Panc1 (cell line): ENCODE data around the gene C19orf38. TPM values are rescaled to one million over a fixed set of nuclear protein-coding genes. Genes with fewer than 3 reads are reported as not detected.

Source experiments
- ATAC-seq: fragments of 200-7000 bp; cut with Tn5 transposase; 2 replicates; pipeline ENCODE4 v1.9.1; 2020; ENCODE audit warnings: mild to moderate bottlenecking, moderate library complexity
- BruUV-seq: library from RNA; stranded (reverse); fragments of 400-500 nt; replicated peaks from 2 replicates; lab custom pipeline; 2021; lab: Mats Ljungman, UMichigan
- CTCF ChIA-PET: fragments of 300-600 bp; sonication (Branson Sonifier 250); formaldehyde crosslinking; loops from one replicate; lab custom pipeline; 2022; ENCODE audit warnings: antibody characterized with exemption; lab: Charles Lee
- POLR2A ChIA-PET: fragments of 300-600 bp; sonication (Branson Sonifier 250); formaldehyde crosslinking; loops from one replicate; lab custom pipeline; 2022; ENCODE audit warnings: antibody characterized with exemption; lab: Charles Lee
- DNase-seq: peaks from one replicate; pipeline ENCODE4 v3.0.0-alpha.2; 2010; ENCODE audit warnings: low read depth, low spot score
- H3K27ac ChIP-seq: 2 replicates; pipeline ENCODE4 v1.5.1; 2011; ENCODE audit warnings: mild to moderate bottlenecking, low read length, inconsistent platforms
- H3K27me3 ChIP-seq: fragments of 200-500 bp; sonication (Bioruptor generic); 2 replicates; pipeline ENCODE4 v1.6.0; 2014; ENCODE audit warnings: low read length, inconsistent platforms; ENCODE audit not compliant: control insufficient read depth, insufficient read depth
- H3K36me3 ChIP-seq: fragments of 200-500 bp; sonication (Bioruptor generic); 2 replicates; pipeline ENCODE4 v1.5.1; 2014; ENCODE audit warnings: inconsistent platforms, mild to moderate bottlenecking, low read length, moderate library complexity; ENCODE audit not compliant: control insufficient read depth, insufficient read depth
- H3K4me1 ChIP-seq: 2 replicates; pipeline ENCODE4 v1.5.1; 2011; ENCODE audit warnings: inconsistent platforms, mild to moderate bottlenecking, low read length, moderate library complexity; ENCODE audit not compliant: control insufficient read depth, insufficient read depth
- H3K4me3 ChIP-seq, 2 experiments: 2 replicates each; pipeline ENCODE4 v1.5.1; 2011 to 2012; ENCODE audit warnings: low read depth in 2 of 2, low read length in 2 of 2, mild to moderate bottlenecking in 2 of 2, inconsistent platforms in 1 of 2, moderate library complexity in 1 of 2
- H3K9me3 ChIP-seq: fragments of 200-500 bp; sonication (Bioruptor generic); 2 replicates; pipeline ENCODE4 v1.5.1; 2014; ENCODE audit warnings: low read depth, mild to moderate bottlenecking, inconsistent platforms, low read length, moderate library complexity; ENCODE audit not compliant: control insufficient read depth, insufficient read depth
- CTCF ChIP-seq: fragments of 450-650 bp; IDR thresholded peaks from 2 replicates; pipeline ENCODE4 v1.5.1; 2017; ENCODE audit warnings: mild to moderate bottlenecking
- POLR2AphosphoS5 ChIP-seq: IDR thresholded peaks from 2 replicates; pipeline ENCODE4 v1.6.1; 2012; ENCODE audit warnings: mild to moderate bottlenecking, low read depth, low read length, moderate library complexity
- REST ChIP-seq, 2 experiments: IDR thresholded peaks; 2 replicates each; pipeline ENCODE4 v1.6.1; 2011 to 2012; ENCODE audit warnings: low read depth in 2 of 2, control low read depth in 1 of 2, low read length in 1 of 2, mild to moderate bottlenecking in 1 of 2, moderate library complexity in 1 of 2; ENCODE audit not compliant: insufficient read depth in 1 of 2
- SIN3A ChIP-seq: IDR thresholded peaks from 2 replicates; pipeline ENCODE4 v1.6.1; 2012; ENCODE audit warnings: low read depth, mild to moderate bottlenecking, low read length, moderate library complexity, borderline replicate concordance; ENCODE audit not compliant: insufficient read depth
- TCF7L2 ChIP-seq: IDR thresholded peaks from 2 replicates; pipeline ENCODE4 v1.6.1; 2011; ENCODE audit warnings: mild to moderate bottlenecking, low read depth, low read length, inconsistent platforms
- in situ Hi-C: cut with HindIII; loops from 2 replicates; pipeline ENCODE4 v1.10.0; 2016; ENCODE audit warnings: low sequenced_read_pairs, low pct_unique_long_range_greater_than_20kb
- intact Hi-C: fragments of 100-400 bp; cut with micrococcal nuclease; formaldehyde crosslinking; loops from one replicate; pipeline ENCODE4 v1.10.0; 2022; ENCODE audit not compliant: unreplicated experiment
- total RNA-seq: library from RNA; stranded (reverse); gene quantifications from one replicate; pipeline ENCODE4 v1.2.1, GENCODE V29; 2021; ENCODE audit not compliant: unreplicated experiment

C19orf38 gene
- total RNA-seq, 1 experiment from 2014 or later = not detected

GRCh38 chr19:10892256-10892655 lies 44.0 kb downstream of the C19orf38 start:
- CTCF ChIA-PET = no interaction called here

GRCh38 chr19:10894911-10895213 lies 46.6 kb downstream of the C19orf38 start:
- in situ Hi-C loops = no loop called here
- ChIA-PET CTCF (no interaction called here), POLR2A (no interaction called here)
- DNase-seq (no peak), ATAC-seq (no peak)
- intact Hi-C loops = no loop called here
- Histone ChIP-seq H3K27ac (no peak overlapping the region), H3K4me3 (no peak overlapping the region), H3K27me3 (no peaks in the 10 kb centered on the region), H3K36me3 (no peaks in the 10 kb centered on the region), H3K9me3 (no peaks in the 10 kb centered on the region), H3K4me1 (peaks cover 20% of the 10 kb centered on the region)
- TF ChIP-seq POLR2AphosphoS5 (no peak), SIN3A (no peak), REST (IDR thresholded peaks at IDR 0.05; ENCODE audit: insufficient read depth in 1 of 2, low read depth in 2 of 2, low read length in 1 of 2) (no peak), CTCF (no peak), TCF7L2 (no peak)
- BruUV-seq = no TSS peak

More at GRCh38 chr19:10892256-10892655, 44.0 kb downstream of the C19orf38 start:
- in situ Hi-C loops = no loop called here
- H3K4me3 ChIP-seq = no peak overlapping the region
- no peaks in the 10 kb centered on the region for H3K27me3 ChIP-seq
- DNase-seq (no peak), ATAC-seq (no peak)
- peaks cover 8% of the 10 kb centered on the region for H3K4me1 ChIP-seq
- H3K36me3 ChIP-seq = no peaks in the 10 kb centered on the region
- POLR2A ChIA-PET = no interaction called here
- H3K9me3 ChIP-seq = no peaks in the 10 kb centered on the region
- TF ChIP-seq SIN3A (no peak), POLR2AphosphoS5 (no peak), REST (IDR thresholded peaks at IDR 0.05; ENCODE audit: insufficient read depth in 1 of 2, low read depth in 2 of 2, low read length in 1 of 2) (no peak), CTCF (no peak), TCF7L2 (no peak)
- BruUV-seq = no TSS peak
- intact Hi-C loops = no loop called here
- no peak overlapping the region for H3K27ac ChIP-seq
